Measurements from ENCODE around the gene KCNJ10.

DNA sequence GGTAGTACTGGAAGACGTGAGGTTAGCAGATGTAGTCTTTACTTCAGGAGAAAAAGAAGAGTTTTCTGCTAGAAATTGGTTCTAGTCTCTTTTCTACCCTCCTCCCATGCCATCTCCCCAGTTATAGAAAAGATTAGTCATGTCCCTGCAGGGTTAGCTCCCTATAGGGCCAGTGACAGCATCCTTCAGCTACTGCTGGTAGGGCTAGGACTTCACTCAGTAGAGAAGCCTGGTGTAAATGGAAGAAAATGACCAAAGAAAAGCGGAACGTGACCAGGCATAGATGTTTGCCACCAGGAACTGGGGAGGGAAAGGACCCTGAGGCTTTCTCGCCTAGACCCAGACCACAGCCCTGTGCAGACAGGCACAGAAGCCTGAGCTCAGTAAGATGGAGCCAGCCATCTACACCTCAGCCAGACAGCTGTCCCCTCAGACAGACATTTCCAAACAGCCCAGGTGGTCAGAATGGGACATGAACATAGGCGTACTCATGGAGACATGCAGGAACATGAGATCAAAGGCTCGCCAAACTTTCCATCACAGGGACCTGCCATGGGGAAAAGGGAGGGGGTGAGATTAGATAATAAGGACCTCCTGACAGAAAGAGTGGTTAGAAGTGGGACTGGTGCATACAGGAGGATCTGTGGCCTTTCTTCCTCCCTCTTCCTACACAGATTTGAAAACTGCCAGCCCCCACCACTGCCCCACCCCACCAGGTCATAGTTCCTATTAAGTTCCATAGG is 92.4 kb downstream of the KCNJ10 start:
- TF ChIP-seq, protein P1, sequence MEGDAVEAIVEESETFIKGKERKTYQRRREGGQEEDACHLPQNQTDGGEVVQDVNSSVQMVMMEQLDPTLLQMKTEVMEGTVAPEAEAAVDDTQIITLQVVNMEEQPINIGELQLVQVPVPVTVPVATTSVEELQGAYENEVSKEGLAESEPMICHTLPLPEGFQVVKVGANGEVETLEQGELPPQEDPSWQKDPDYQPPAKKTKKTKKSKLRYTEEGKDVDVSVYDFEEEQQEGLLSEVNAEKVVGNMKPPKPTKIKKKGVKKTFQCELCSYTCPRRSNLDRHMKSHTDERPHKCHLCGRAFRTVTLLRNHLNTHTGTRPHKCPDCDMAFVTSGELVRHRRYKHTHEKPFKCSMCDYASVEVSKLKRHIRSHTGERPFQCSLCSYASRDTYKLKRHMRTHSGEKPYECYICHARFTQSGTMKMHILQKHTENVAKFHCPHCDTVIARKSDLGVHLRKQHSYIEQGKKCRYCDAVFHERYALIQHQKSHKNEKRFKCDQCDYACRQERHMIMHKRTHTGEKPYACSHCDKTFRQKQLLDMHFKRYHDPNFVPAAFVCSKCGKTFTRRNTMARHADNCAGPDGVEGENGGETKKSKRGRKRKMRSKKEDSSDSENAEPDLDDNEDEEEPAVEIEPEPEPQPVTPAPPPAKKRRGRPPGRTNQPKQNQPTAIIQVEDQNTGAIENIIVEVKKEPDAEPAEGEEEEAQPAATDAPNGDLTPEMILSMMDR (optimal IDR thresholded peaks at IDR 0.05 in 1 of 3, IDR thresholded peaks at IDR 0.05 in 1 of 3, conservative IDR thresholded peaks at IDR 0.05 in 1 of 3; ENCODE audit: extremely low read depth in 1 of 3, insufficient read depth in 2 of 3, low read length in 3 of 3): no peak
- no peak for TF ChIP-seq EZH2 (IDR thresholded peaks at IDR 0.05; ENCODE audit: low read length)

Measured in keratinocyte (primary cell).